ENCODE measurements around the gene CYB5R2. TPM values are rescaled to one million over a fixed set of nuclear protein-coding genes. Genes with fewer than 3 reads are reported as not detected.
A peak's percentile ranks its signal among the peaks of the same experiment; 100 is the strongest.

CYB5R2 gene
- total RNA-seq, 3 donors from 2014 or later: 9.8 to 32.1 (median 21.6) TPM

- peaks cover 9% of the 10 kb centered on the region for H3K36me3 ChIP-seq
- TF ChIP-seq POLR2AphosphoS5 (IDR thresholded peaks at IDR 0.05) (no peak), CTCF (IDR thresholded peaks at IDR 0.05) (no peak), POLR2A (IDR thresholded peaks at IDR 0.05) (no peak)
- H3K27me3 ChIP-seq: no peaks in the 10 kb centered on the region
- H3K4me3 ChIP-seq: no peak overlapping the region
- intact Hi-C loops (cut with DNase I; ENCODE audit: low total_unique reads): no loop called here
- H3K9me3 ChIP-seq: no peaks in the 10 kb centered on the region
- DNase-seq (ENCODE audit: low spot score in 2 of 2): no peak
- peak overlapping the region; percentile 17 to 54 for H3K27ac ChIP-seq
- no peaks in the 10 kb centered on the region for H3K4me1 ChIP-seq
Measured at GRCh38 chr11:7639643-7640025, 33.7 kb downstream of the CYB5R2 start.

GRCh38 chr11:7638710-7639642 lies 34.3 kb downstream of the CYB5R2 start:
- intact Hi-C loops (cut with DNase I; ENCODE audit: low total_unique reads): no loop called here
- H3K27ac ChIP-seq: peak overlapping the region; percentile 17 to 54
- H3K4me1 ChIP-seq: no peaks in the 10 kb centered on the region
- H3K36me3 ChIP-seq: peaks cover 9% of the 10 kb centered on the region
- H3K9me3 ChIP-seq: no peaks in the 10 kb centered on the region
- TF ChIP-seq CTCF (IDR thresholded peaks at IDR 0.05) (no peak), POLR2AphosphoS5 (IDR thresholded peaks at IDR 0.05) (no peak), POLR2A (IDR thresholded peaks at IDR 0.05) (no peak)
- no peaks in the 10 kb centered on the region for H3K27me3 ChIP-seq
- H3K4me3 ChIP-seq: no peak overlapping the region
- DNase-seq (ENCODE audit: low spot score in 2 of 2): no peak

- intact Hi-C loops (cut with DNase I; ENCODE audit: low total_unique reads): no loop called here
- H3K36me3 ChIP-seq: peaks cover 9% of the 10 kb centered on the region
Measured at GRCh38 chr11:7637447-7638157, 35.7 kb downstream of the CYB5R2 start.

GRCh38 chr11:7636350-7636749 lies 37.0 kb downstream of the CYB5R2 start:
- no peaks in the 10 kb centered on the region for H3K9me3 ChIP-seq
- no peaks in the 10 kb centered on the region for H3K27me3 ChIP-seq
- no peaks in the 10 kb centered on the region for H3K4me1 ChIP-seq
- no peak overlapping the region for H3K4me3 ChIP-seq
- H3K27ac ChIP-seq: peak overlapping the region in 1 of 2 donors; percentile 13
- H3K36me3 ChIP-seq: no peaks in the 10 kb centered on the region
- DNase-seq (ENCODE audit: low spot score in 2 of 2): no peak
- intact Hi-C loops (cut with DNase I; ENCODE audit: low total_unique reads): no loop called here
- no peak for TF ChIP-seq CTCF (IDR thresholded peaks at IDR 0.05)

More at GRCh38 chr11:7637447-7638157, 35.7 kb downstream of the CYB5R2 start:
- TF ChIP-seq POLR2A (IDR thresholded peaks at IDR 0.05) (no peak), CTCF (IDR thresholded peaks at IDR 0.05) (no peak), POLR2AphosphoS5 (IDR thresholded peaks at IDR 0.05) (no peak)
- Histone ChIP-seq H3K27me3 (no peaks in the 10 kb centered on the region), H3K4me3 (no peak overlapping the region), H3K4me1 (no peaks in the 10 kb centered on the region), H3K27ac (peak overlapping the region; percentile 65 to 76), H3K9me3 (no peaks in the 10 kb centered on the region)
- no peak for DNase-seq (ENCODE audit: low spot score in 2 of 2)

GRCh38 chr11:7635708-7636107 lies 37.6 kb downstream of the CYB5R2 start:
- H3K27ac ChIP-seq: no peak overlapping the region
- no peaks in the 10 kb centered on the region for H3K36me3 ChIP-seq
- no peaks in the 10 kb centered on the region for H3K9me3 ChIP-seq
- no peak for DNase-seq (ENCODE audit: low spot score in 2 of 2)
- TF ChIP-seq POLR2AphosphoS5 (IDR thresholded peaks at IDR 0.05) (no peak), CTCF (IDR thresholded peaks at IDR 0.05) (no peak), POLR2A (IDR thresholded peaks at IDR 0.05) (no peak)
- intact Hi-C loops (cut with DNase I; ENCODE audit: low total_unique reads): no loop called here
- no peaks in the 10 kb centered on the region for H3K27me3 ChIP-seq
- no peaks in the 10 kb centered on the region for H3K4me1 ChIP-seq
- H3K4me3 ChIP-seq: no peak overlapping the region

Measured in breast epithelium (tissue), 4 donors.